Bronchial epithelial cell (primary cell): ENCODE measurements around the gene ABI3BP. TPM values are rescaled to one million over a fixed set of nuclear protein-coding genes. Genes with fewer than 3 reads are reported as not detected.

Source experiments
- DNase-seq: peaks from one replicate; pipeline ENCODE4 v3.0.0-alpha.2; 2010; ENCODE audit warnings: low read depth
- FAIRE-seq: peaks from 2 replicates; lab custom pipeline; 2011; peaks lifted over from hg19 to GRCh38; lab: Jason Lieb, UNC
- H3K27me3 ChIP-seq: 2 replicates; pipeline ENCODE4 v1.5.1; 2011; ENCODE audit warnings: low read length; ENCODE audit not compliant: control insufficient read depth, insufficient read depth
- H3K36me3 ChIP-seq: 2 replicates; pipeline ENCODE4 v1.5.1; 2011; ENCODE audit warnings: low read length; ENCODE audit not compliant: control insufficient read depth, insufficient read depth
- H3K4me3 ChIP-seq: 2 replicates; pipeline ENCODE4 v1.5.1; 2011; ENCODE audit warnings: mild to moderate bottlenecking, low read depth, low read length, control low read depth
- total RNA-seq: library from RNA; depleted of rRNA; stranded (reverse); fragments of >200 nt; gene quantifications from 2 replicates; pipeline ENCODE4 v1.2.1, GENCODE V29; 2014
- TF ChIP-seq, protein P1 (sequence below): IDR thresholded peaks from 2 replicates; pipeline ENCODE4 v1.5.1; 2011; ENCODE audit warnings: mild to moderate bottlenecking, moderate library complexity, low read length, control low read depth, inconsistent platforms; ENCODE audit not compliant: insufficient read depth, severe bottlenecking

The ABI3BP gene
- total RNA-seq, 1 donor from 2014 or later, result 0.53 TPM

DNA sequence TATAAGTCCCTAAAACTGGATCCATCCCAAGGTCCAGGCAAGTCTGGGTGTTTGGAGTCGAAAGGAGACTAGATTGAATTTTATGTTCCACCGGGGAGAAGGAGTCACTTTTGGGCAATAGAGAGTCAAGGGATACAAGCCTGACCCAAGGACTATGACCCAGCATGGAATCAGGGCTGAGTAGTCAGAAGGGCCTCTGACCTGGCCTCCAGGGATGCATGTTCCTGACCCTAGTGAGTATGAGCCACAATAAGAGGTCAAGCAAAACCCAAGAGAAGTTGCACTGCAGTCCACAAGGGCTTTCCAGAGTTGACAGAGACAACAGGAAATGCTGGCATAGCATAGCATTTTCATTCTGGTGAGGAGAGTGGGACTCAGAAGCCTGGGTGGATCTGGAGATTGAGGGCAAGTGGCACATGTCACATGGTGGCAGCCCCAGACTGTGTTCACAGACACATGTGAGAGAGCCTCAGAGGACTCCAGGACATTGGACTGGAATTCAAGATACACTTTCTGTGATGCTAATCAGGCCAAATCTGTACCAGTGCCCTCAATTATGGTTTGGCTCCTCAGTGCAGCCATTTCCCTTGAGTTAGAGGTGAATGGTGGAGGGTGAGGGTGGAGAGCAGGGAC, 217.0 kb downstream of the ABI3BP start:
- no peaks in the 10 kb centered on the region for H3K36me3 ChIP-seq
- peak; percentile 93 for FAIRE-seq
- no peaks in the 10 kb centered on the region for H3K27me3 ChIP-seq

DNA sequence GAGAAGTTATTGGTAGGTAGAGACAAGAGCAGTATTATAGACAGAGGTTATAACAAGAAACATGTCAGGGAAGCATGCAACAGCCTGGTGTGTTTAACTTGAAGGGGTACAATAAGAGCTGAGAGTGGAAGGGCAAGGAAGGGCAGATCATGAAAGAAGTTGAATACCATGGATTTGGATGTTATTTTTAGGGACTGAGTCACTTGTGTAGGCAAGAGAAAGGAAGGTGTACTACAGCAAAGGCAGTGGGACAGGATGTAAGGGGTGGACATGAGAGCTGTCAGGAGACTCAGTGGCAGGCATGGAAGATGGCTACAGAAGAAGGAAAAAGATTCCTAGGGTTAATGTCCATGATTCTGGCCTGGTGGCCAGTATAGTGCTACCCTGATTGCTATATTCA, 217.6 kb downstream of the ABI3BP start:
- no peak overlapping the region for H3K4me3 ChIP-seq
- FAIRE-seq (no peak), DNase-seq (no peak)
- H3K36me3 ChIP-seq, result no peaks in the 10 kb centered on the region
- TF ChIP-seq, protein P1, sequence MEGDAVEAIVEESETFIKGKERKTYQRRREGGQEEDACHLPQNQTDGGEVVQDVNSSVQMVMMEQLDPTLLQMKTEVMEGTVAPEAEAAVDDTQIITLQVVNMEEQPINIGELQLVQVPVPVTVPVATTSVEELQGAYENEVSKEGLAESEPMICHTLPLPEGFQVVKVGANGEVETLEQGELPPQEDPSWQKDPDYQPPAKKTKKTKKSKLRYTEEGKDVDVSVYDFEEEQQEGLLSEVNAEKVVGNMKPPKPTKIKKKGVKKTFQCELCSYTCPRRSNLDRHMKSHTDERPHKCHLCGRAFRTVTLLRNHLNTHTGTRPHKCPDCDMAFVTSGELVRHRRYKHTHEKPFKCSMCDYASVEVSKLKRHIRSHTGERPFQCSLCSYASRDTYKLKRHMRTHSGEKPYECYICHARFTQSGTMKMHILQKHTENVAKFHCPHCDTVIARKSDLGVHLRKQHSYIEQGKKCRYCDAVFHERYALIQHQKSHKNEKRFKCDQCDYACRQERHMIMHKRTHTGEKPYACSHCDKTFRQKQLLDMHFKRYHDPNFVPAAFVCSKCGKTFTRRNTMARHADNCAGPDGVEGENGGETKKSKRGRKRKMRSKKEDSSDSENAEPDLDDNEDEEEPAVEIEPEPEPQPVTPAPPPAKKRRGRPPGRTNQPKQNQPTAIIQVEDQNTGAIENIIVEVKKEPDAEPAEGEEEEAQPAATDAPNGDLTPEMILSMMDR, result no peak
- H3K27me3 ChIP-seq, result no peaks in the 10 kb centered on the region

More for the DNA sequence above, 217.0 kb downstream of the ABI3BP start:
- DNase-seq, result no peak
- no peak overlapping the region for H3K4me3 ChIP-seq
- TF ChIP-seq, protein P1, result no peak

DNA sequence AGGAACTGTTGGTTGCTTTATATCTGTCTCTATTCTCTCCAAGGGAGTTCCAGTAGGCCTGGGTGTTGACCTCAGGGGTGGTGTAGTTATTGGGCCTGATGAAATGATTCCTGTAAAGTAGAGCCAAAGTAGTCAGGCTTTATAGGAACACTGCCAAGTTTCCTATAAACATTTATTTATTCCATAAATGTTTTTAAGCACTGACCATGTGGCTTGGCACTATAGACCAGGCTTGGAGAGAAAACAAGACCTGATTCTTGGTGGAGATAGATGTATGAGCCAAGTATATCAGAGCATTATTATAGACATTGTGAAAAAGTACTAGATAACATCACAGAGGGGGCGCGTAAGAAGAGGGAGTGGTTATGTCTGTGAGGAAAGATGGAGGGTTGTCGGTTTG, 218.0 kb downstream of the ABI3BP start:
- TF ChIP-seq, protein P1, result no peak
- no peak for FAIRE-seq
- no peaks in the 10 kb centered on the region for H3K27me3 ChIP-seq
- H3K4me3 ChIP-seq, result no peak overlapping the region
- no peaks in the 10 kb centered on the region for H3K36me3 ChIP-seq
- no peak for DNase-seq

DNA sequence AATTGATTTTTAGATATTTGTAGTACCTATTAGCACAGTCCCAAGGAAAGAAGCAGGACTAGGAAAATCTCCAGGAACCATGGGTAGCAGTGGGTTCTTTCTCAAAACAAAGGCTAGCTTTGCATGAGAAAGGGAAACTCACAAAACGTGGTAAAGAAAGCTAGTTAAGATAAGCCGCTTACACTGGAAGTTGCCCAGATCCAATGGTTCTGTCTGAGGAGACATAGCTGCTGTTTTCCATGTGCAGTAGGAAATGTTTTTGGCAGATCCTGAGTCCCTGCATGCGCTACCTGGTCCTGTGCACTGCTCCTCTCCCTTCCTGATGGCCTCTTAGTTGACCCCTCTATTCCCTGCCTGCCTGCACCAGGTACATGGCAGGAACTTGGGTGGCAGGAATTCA, 223.5 kb downstream of the ABI3BP start:
- Histone ChIP-seq H3K27me3 (no peaks in the 10 kb centered on the region), H3K36me3 (no peaks in the 10 kb centered on the region), H3K4me3 (no peak overlapping the region)
- no peak for DNase-seq
- no peak for FAIRE-seq
- TF ChIP-seq, protein P1, result no peak

DNA sequence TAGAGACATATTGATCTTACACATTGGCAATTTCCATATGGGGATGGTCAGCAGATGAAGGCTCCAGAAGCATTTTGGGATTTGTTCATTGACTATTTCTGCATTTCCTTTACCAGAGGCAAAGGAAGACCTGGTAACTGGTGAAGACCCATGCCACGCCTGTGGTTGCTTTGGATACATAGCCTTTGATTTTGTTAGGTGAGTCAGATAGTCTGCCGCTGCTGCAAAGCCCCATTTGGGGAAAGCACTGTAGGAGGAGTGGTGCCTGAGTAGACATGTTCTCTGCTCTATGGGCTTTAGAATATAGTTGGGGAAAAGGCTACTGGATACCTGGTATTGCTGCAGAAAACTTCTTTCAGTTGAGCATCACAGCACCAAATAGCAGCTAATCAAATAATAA, 227.2 kb downstream of the ABI3BP start:
- H3K36me3 ChIP-seq, result no peaks in the 10 kb centered on the region
- TF ChIP-seq, protein P1, result no peak
- FAIRE-seq (no peak), DNase-seq (peak; percentile 74)
- no peaks in the 10 kb centered on the region for H3K27me3 ChIP-seq
- H3K4me3 ChIP-seq, result no peak overlapping the region
